Measurements from ENCODE around the gene RNF208.

DNA sequence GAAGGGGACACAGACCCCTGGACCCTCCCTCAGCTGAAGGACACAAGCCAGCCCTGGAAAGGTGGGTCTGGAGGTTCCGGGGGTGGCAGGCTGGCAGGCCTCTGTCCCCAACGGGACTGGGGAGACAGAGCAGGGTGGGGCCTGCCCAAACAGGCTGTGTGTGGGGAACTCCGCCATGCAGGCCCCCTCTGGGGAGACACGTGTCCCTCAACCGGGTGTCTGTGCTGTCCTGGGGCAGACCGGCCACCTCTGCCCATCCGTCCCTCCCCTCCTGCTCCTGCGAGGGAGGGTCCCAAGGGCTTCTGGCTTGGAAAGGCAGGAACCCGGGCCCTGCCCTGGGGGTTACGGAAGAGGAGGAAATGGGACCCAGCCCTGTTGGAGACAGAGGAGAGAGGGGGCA lies 10.1 kb upstream of the RNF208 start:
- TF ChIP-seq POLR2A (IDR thresholded peaks at IDR 0.05; ENCODE audit: extremely low read depth, insufficient read length), result no peak
- no peak for TF ChIP-seq CTCF (IDR thresholded peaks at IDR 0.05; ENCODE audit: low read depth, low read length)
- no peak for TF ChIP-seq MYC (IDR thresholded peaks at IDR 0.05; ENCODE audit: low read depth, low read length)

Data from NB4 (cell line).